ENCODE results near the gene KRTAP5-5. TPM values are rescaled to one million over a fixed set of nuclear protein-coding genes. Genes with fewer than 3 reads are reported as not detected.

KRTAP5-5 gene
- total and polyA plus RNA-seq, 2 experiments from 2014 or later: not detected

- no peak overlapping the region for H3K4me3 Mint-ChIP-seq
- no peaks in the 10 kb centered on the region for H3K4me1 Mint-ChIP-seq
- ATAC-seq (peak; percentile 40; the same call in 2 of the 3 replicates), DNase-seq (ENCODE audit: low spot score) (no peak)
- H3K4me1 ChIP-seq (ENCODE audit: insufficient read depth): no peaks in the 10 kb centered on the region
- no peaks in the 10 kb centered on the region for H3F3A ChIP-seq (replicated peaks; ENCODE audit: low read depth)
- H2AFZ ChIP-seq: no peak overlapping the region
- H3K27ac ChIP-seq (ENCODE audit: low read depth): no peak overlapping the region
- H3K4me3 ChIP-seq: no peak overlapping the region
- no peaks in the 10 kb centered on the region for H4K20me1 ChIP-seq (replicated peaks; ENCODE audit: insufficient read depth)
- no peak overlapping the region for H3K4me2 ChIP-seq
- H3K27me3 Mint-ChIP-seq (ENCODE audit: insufficient read depth, low read depth, poor library complexity): peaks cover 13% of the 10 kb centered on the region
- H3K9me3 Mint-ChIP-seq: no peaks in the 10 kb centered on the region
- no peaks in the 10 kb centered on the region for H3K79me2 ChIP-seq (replicated peaks; ENCODE audit: insufficient read depth)
- no peaks in the 10 kb centered on the region for H3K36me3 Mint-ChIP-seq (ENCODE audit: low read depth)
- no peaks in the 10 kb centered on the region for H3K27me3 ChIP-seq (ENCODE audit: insufficient read depth)
- no peaks in the 10 kb centered on the region for H3K36me3 ChIP-seq (ENCODE audit: insufficient read depth)
- no peak for TF ChIP-seq POLR2AphosphoS5 (IDR thresholded peaks at IDR 0.05; ENCODE audit: low read depth)
- no peak for TF ChIP-seq JUNB (IDR thresholded peaks at IDR 0.05; ENCODE audit: unreplicated experiment)
- TF ChIP-seq NANOG (IDR thresholded peaks at IDR 0.05; ENCODE audit: borderline replicate concordance): no peak
- TF ChIP-seq ETS1 (IDR thresholded peaks at IDR 0.05): no peak
- TF ChIP-seq CTCF (conservative IDR thresholded peaks at IDR 0.05; ENCODE audit: low read depth in 2 of 2): no peak
- TF ChIP-seq STAT1 (IDR thresholded peaks at IDR 0.05; ENCODE audit: unreplicated experiment): no peak
- no peak for TF ChIP-seq REST (IDR thresholded peaks at IDR 0.05; ENCODE audit: unreplicated experiment)
- TF ChIP-seq EZH2 (IDR thresholded peaks at IDR 0.05; ENCODE audit: low read depth, unreplicated experiment): no peak
- TF ChIP-seq ZNF114 (CRISPR knock-in tag; IDR thresholded peaks at IDR 0.05): no peak
- TF ChIP-seq ZNF462 (CRISPR knock-in tag; IDR thresholded peaks at IDR 0.05): no peak
- TF ChIP-seq CREB1 (CRISPR knock-in tag; IDR thresholded peaks at IDR 0.05; ENCODE audit: low read depth): no peak
- TF ChIP-seq ZNF331 (CRISPR knock-in tag; IDR thresholded peaks at IDR 0.05; ENCODE audit: low read depth): no peak
- TF ChIP-seq EZH2phosphoT487 (IDR thresholded peaks at IDR 0.05; ENCODE audit: unreplicated experiment): no peak
- no peak overlapping the region for H3K27ac Mint-ChIP-seq
- H3K9me2 ChIP-seq (ENCODE audit: insufficient read depth): no peaks in the 10 kb centered on the region
These were observed 44.9 kb downstream of the KRTAP5-5 start for GRCh38 chr11:1674173-1675131.
